ENCODE data around the gene TMEM237.

The TMEM237 gene

GRCh38 chr2:201642086-201642578, 1.2 kb downstream of the TMEM237 start:
- no peak for DNase-seq

- peak; percentile 24 for DNase-seq
These were observed 4.1 kb downstream of the TMEM237 start for GRCh38 chr2:201639205-201639604.

GRCh38 chr2:201638326-201638725, 5.0 kb downstream of the TMEM237 start:
- DNase-seq: no peak

GRCh38 chr2:201633661-201634249, 9.5 kb downstream of the TMEM237 start:
- no peak for DNase-seq

- DNase-seq: no peak
These were observed 12.3 kb downstream of the TMEM237 start for GRCh38 chr2:201631041-201631440.

- DNase-seq: no peak
These were observed 12.7 kb downstream of the TMEM237 start for GRCh38 chr2:201630577-201630976.

GRCh38 chr2:201628545-201628944, 14.8 kb downstream of the TMEM237 start:
- DNase-seq: no peak

- DNase-seq: no peak
These were observed 20.9 kb downstream of the TMEM237 start for GRCh38 chr2:201622306-201622970.

- DNase-seq: no peak
These were observed 21.9 kb downstream of the TMEM237 start for GRCh38 chr2:201621293-201621999.

GRCh38 chr2:201618744-201619662, 24.3 kb downstream of the TMEM237 start:
- DNase-seq: peak; percentile 12

- no peak for DNase-seq
These were observed 35.3 kb downstream of the TMEM237 start for GRCh38 chr2:201608021-201608420.

- no peak for DNase-seq
These were observed 35.7 kb downstream of the TMEM237 start for GRCh38 chr2:201607568-201607967.

- DNase-seq: no peak
These were observed 42.4 kb downstream of the TMEM237 start for GRCh38 chr2:201600906-201601305.

GRCh38 chr2:201597397-201597796, 45.9 kb downstream of the TMEM237 start:
- no peak for DNase-seq

GRCh38 chr2:201580486-201580885, 62.8 kb downstream of the TMEM237 start:
- no peak for DNase-seq

- DNase-seq: no peak
These were observed 63.8 kb downstream of the TMEM237 start for GRCh38 chr2:201579536-201579935.

- no peak for DNase-seq
These were observed 67.3 kb downstream of the TMEM237 start for GRCh38 chr2:201575971-201576370.

GRCh38 chr2:201574766-201575165, 68.5 kb downstream of the TMEM237 start:
- no peak for DNase-seq

GRCh38 chr2:201572846-201573508, 70.3 kb downstream of the TMEM237 start:
- no peak for DNase-seq
